Subcutaneous adipose tissue (tissue), 4 donors: Measurements from ENCODE around the gene SLC35B2. TPM values are rescaled to one million over a fixed set of nuclear protein-coding genes. Genes with fewer than 3 reads are reported as not detected.

Experiments used
- CTCF ChIP-seq: fragments of 450-650 bp; IDR thresholded peaks from one replicate; pipeline ENCODE4 v1.5.1; 2016; ENCODE audit warnings: low read depth, mild to moderate bottlenecking, control low read depth, antibody characterized with exemption, moderate library complexity
- total RNA-seq, 4 donors: library from RNA; depleted of rRNA; stranded (reverse); fragments of >200 nt; gene quantifications; one replicate each; pipeline ENCODE4 v1.1.0, GENCODE V29; 2016

Gene SLC35B2
- total RNA-seq, 4 donors from 2014 or later: 14.2 to 30.3 (median 25.8) TPM

GRCh38 chr6:44245391-44245911 is 11.9 kb downstream of the SLC35B2 start:
- no peak for TF ChIP-seq CTCF

GRCh38 chr6:44243345-44243744 is 14.0 kb downstream of the SLC35B2 start:
- TF ChIP-seq CTCF: no peak

- TF ChIP-seq CTCF: no peak
Observed at GRCh38 chr6:44238687-44239350, 18.5 kb downstream of the SLC35B2 start.

GRCh38 chr6:44237813-44238433 is 19.4 kb downstream of the SLC35B2 start:
- TF ChIP-seq CTCF: no peak

GRCh38 chr6:44237021-44237812 is 20.1 kb downstream of the SLC35B2 start:
- no peak for TF ChIP-seq CTCF

GRCh38 chr6:44235891-44236516 is 21.3 kb downstream of the SLC35B2 start:
- TF ChIP-seq CTCF: no peak
